ENCODE measurements around the gene NFIX.

NFIX gene

GRCh38 chr19:13010038-13010991, 15.0 kb downstream of the NFIX start:
- no peak for DNase-seq

DNA sequence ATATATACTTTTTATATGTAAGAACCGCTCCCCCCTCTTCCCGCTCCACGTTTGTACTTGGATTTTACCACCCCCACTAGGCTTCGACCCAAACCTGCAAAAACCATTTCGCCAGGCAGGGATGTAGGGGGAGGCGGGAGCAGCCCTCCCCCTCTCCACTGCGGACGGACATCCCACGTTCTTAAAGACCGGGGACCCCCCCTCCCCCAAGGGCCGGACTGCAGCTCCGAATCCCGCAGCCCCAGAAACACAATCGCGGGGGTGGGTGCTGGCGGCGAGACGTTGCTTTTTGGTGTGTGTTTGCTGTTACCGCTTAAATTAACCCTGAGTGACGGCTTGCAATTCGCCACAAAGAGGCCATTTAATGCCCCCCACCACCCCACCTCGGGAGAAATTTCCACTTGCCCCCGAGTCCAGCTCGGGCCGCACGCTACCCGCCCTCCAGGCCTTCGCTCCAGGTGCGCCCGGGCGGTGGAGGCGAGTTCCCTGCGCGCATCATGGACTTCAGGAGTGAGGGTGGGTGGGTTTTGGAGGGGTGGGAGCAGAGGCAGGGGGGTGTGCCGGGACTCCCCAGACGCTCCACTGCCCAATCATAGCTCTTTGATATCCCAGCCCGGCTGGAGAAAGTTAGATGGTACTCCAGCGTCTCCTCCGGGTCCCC, 15.8 kb downstream of the NFIX start:
- DNase-seq = no peak

GRCh38 chr19:13011653-13012389, 16.5 kb downstream of the NFIX start:
- DNase-seq = no peak

DNA sequence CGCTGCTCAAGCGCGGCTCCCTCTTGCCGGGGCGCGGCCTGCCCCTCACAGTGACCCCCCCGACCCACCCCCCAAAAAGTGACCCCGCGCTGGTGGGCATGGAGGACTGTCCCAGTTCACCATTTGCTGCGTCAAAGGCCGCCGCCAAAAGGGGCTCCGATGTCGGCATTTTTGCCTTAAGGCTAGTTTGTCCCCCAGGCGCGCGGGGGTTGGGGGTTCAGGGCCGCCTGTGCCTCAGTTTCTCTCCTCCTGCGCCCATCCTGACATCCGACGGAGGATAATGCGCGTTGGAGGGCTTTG, 17.1 kb downstream of the NFIX start:
- DNase-seq = no peak

- DNase-seq = peak; percentile 84
Measured at GRCh38 chr19:13012690-13013608, 17.7 kb downstream of the NFIX start.

- DNase-seq = no peak
Measured at GRCh38 chr19:13013649-13014048, 18.4 kb downstream of the NFIX start.

- DNase-seq = no peak
Measured at GRCh38 chr19:13014101-13014920, 19.0 kb downstream of the NFIX start.

- DNase-seq = no peak
Measured at GRCh38 chr19:13014921-13015280, 19.6 kb downstream of the NFIX start.

DNA sequence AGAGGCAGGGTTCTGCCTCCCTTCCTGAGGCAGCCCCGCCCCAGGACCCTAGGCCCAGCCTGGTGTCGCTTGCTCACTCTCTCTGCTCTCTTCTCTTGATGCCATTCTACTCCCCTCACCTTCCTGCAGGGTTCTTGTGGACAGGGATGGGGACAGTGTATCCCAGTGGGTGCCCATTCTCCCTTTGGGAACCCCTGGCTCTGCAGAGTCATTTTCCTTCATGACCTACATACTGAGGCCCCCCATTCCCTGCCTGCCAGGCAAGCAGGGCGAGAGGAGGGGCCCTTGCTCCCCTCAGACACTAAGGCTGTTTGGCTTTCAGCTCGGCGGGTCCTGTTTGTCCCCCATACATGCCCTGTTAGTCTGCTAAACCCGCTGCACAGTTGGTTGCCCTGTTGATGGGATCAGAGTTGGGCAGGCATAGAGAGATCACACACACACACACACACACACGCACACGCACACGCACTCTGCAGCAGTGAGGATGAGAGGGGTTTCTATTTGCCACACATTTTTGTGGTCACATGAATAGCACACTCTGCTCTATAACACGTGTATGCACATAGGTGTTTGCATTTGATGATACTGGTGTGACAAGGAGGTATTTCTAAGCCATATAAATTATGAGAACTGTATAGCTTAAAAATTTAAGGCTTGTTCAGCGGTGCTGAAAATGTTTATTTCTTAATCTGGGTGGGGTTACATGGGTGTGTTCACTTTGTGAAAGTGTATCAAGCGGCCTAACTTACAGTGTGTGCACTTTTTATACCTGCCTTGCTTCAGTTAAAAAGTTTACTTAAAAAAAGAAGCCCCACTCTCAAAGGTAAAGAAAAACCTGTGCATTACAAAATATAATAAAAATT, 20.3 kb downstream of the NFIX start:
- DNase-seq = no peak

- no peak for DNase-seq
Measured at GRCh38 chr19:13016245-13016627, 21.0 kb downstream of the NFIX start.

DNA sequence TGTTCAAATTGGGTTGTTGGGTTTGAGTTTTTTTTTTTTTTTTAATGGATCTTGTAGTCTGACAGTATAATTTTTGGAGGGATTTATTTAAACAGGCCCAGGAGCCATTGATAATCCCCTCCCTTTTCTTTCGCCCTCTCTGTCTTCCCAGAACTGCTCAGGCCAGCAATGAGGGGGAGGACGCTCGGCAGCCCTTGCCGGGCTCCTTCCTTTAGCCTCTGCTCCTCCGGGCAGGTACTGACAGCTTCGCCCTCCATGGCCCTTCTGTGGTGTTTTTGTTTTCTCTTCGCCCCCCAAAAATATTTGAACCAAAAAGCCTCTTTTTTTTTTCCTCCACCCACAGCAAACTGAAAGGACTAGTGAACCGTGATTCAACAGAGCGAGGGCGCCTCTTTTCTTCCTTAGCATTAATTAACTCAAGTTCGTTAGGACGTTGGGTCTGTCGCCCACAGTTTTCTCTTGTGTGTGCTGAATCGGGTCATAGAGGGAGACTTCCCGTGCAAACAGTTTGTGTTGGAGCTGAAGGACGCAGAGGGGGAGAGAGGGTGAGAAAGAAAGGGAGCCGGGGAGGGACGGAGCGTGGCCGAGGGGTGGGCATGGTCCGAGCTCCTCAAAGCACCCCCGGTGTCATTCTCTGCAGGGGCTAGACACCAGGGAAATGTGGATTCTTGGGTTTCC, 21.5 kb downstream of the NFIX start:
- DNase-seq = no peak

DNA sequence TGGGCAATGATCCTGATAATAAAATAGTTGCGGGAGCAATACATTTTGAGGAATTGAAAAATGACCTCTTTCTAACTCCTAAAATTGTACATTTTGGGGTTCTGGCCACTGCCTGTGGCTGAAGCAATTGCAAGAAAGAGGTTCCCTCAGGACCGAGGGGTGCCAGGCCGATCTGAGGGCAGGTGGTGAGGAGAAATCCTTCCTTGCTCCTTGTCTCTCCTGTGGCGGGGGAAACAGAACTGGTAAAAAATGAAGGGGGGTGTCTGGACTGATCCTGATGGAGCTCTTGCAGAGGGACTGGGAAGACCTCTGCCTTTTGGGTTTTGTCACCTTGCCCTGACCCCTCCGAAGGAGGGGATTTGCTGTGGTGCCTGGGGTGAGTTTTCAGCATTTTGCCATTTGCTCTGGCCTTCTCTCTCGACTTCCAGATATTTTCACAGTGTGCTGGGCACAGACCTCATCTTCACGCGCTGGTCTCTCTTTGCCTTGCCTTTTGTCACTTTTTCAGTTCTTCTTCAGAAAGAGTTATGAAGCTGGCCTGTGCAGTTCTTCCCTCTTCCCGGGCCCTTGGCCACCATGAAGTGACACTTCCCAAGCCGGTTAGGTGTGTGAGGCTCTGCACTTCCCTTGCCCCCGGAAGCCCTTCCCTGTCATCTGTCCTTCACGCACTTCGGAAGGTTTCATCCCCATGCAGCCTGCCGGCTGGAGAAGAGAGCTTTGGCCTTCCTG, 22.2 kb downstream of the NFIX start:
- no peak for DNase-seq

- DNase-seq = peak; percentile 23
Measured at GRCh38 chr19:13018035-13018914, 23.0 kb downstream of the NFIX start.

DNA sequence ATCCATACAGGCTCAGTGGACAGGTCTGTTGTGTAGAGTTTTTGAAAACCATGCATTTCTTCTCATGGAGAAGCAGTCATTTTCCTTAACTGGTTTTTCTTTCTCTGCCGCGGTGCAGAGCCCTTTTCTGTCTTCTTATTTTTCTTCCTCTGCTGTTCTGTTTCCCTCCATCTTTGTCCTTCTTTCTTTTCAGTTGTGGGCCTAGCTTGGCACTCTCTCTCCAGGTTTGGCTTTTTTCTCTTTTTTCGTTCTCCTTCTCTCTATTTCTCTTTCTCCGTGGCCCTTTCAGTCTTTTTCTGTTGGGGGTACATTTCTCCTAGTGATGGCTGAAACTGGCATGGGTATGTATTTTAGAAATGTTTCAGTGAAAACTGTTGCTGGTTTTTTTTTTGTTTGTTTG, 24.1 kb downstream of the NFIX start:
- no peak for DNase-seq

- DNase-seq = no peak
Measured at GRCh38 chr19:13020002-13020414, 24.7 kb downstream of the NFIX start.

DNA sequence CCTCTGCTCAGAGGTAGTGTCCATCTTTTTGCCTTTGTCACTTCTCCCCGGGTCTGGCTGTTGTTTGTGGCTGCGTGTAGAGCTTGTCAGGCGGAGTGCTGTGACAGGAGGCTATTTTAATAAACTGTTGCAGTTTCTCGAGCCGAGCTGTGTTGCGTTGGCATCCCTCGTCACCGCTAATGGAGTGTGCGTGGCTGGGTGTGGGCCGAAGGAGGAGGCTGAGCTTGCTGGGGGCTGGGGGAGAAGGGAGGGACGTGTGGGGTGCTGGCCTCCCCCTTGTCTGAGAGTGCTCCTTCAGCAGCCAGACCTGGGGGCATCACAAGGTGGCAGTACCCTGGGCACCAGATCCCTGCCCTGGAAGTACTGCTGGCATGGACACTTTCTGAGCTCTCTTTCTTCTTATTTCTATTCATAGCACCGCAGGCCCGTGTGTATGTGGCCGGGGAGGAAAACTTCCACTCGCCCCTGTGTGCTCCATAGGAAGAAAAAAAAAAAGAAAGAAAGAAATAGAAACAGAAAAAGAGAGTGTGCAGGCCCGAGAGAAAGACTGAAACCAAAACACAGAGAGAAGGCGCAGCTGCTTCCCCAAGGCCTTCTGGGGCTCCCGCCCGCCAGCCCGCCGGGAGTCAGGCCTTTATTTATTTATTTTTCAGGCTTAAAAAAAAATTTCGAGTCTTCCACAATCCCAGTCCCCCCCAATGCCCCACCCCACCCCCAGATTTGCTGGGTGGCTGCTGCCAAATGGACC, 27.0 kb downstream of the NFIX start:
- no peak for DNase-seq

DNA sequence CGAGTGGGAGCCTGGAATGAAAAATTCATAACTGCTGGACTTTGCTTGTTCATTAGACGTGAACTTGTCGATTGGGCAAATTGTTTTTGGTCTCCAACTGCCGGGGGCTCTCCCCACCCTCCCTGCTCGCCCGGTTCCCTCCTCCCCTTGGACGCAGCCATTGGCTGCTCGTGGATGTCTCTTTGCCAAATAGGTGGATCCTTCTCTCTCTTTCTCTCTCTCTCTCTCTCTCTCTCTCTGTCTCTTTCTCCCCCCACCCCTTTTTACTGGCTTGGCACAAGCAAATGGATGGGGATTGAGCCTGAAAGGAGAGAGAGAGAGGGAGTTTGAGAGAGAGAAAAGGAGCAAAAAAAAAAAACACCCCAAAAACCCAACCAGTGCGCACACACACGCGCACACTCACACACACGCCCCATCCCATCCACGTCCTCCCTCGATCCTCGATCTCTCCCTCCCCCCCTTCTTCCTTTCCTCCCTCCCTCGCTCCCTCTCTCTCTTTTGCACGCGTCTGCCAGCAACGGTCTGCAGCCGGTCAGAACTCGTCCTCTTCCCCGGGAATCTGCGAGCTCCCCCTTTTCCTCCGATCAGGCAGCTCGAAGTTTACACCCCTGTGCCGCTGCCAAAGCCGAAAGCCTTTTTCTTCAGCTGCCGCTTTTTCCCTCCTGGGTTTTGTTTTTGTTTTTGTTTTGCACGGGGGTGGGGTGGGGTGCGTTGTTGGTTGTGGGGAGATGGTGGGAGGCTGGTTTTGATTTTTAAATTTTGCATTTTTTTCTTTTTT, 27.8 kb downstream of the NFIX start:
- DNase-seq = peak; percentile 96
